ENCODE measurements around the gene DIP2B. TPM values are rescaled to one million over a fixed set of nuclear protein-coding genes. Genes with fewer than 3 reads are reported as not detected.

The DIP2B gene
- total RNA-seq, 3 donors from 2014 or later (not counting 1 experiment from before 2014, with no cell fraction given), result 17.2 to 23.2 (median 22.2) TPM

- Histone ChIP-seq H3K9me3 (ENCODE audit: control insufficient read depth, insufficient read depth, low read length) (no peaks in the 10 kb centered on the region), H3K4me1 (ENCODE audit: control insufficient read depth, insufficient read depth, low read length) (no peaks in the 10 kb centered on the region), H3K27ac (ENCODE audit: low read length) (no peak overlapping the region), H3K27me3 (ENCODE audit: control insufficient read depth, insufficient read depth, low read length) (no peaks in the 10 kb centered on the region), H3K4me3 (ENCODE audit: low read length) (no peak overlapping the region), H3K36me3 (ENCODE audit: control insufficient read depth, insufficient read depth, low read length) (no peaks in the 10 kb centered on the region)
- ATAC-seq, result no peak
- no peaks in the 10 kb centered on the region for H3K36me3 Mint-ChIP-seq
- TF ChIP-seq CTCF (IDR thresholded peaks at IDR 0.05), result no peak
- WGBS (ENCODE audit: insufficient coverage), result no CpG with 5 or more reads among the region's 1 CpG
- H3K9me3 Mint-ChIP-seq, result no peaks in the 10 kb centered on the region
- H3K27ac Mint-ChIP-seq, result peak overlapping the region in 1 of 2 donors; percentile 46
- no peak overlapping the region for H3K4me3 Mint-ChIP-seq
- H3K4me1 Mint-ChIP-seq, result peaks cover 31 to 37% of the 10 kb centered on the region in 2 donors
- intact Hi-C loops (cut with micrococcal nuclease), result no loop called here
- no peak for DNase-seq
- H3K27me3 Mint-ChIP-seq (ENCODE audit: low read depth in 2 of 2), result no peaks in the 10 kb centered on the region
Observed at GRCh38 chr12:50600364-50600763, 95.6 kb downstream of the DIP2B start.

GRCh38 chr12:50603817-50604639 is 99.2 kb downstream of the DIP2B start:
- intact Hi-C loops (cut with micrococcal nuclease), result no loop called here
- ATAC-seq, result no peak
- no peak overlapping the region for H3K4me3 ChIP-seq (ENCODE audit: low read length)
- TF ChIP-seq CTCF (IDR thresholded peaks at IDR 0.05), result no peak
- H3K27ac ChIP-seq (ENCODE audit: low read length), result no peak overlapping the region
- no peaks in the 10 kb centered on the region for H3K36me3 ChIP-seq (ENCODE audit: control insufficient read depth, insufficient read depth, low read length)
- peaks cover 19 to 41% of the 10 kb centered on the region in 2 donors for H3K4me1 Mint-ChIP-seq
- no peaks in the 10 kb centered on the region for H3K9me3 ChIP-seq (ENCODE audit: control insufficient read depth, insufficient read depth, low read length)
- H3K4me1 ChIP-seq (ENCODE audit: control insufficient read depth, insufficient read depth, low read length), result no peaks in the 10 kb centered on the region
- no peak overlapping the region for H3K4me3 Mint-ChIP-seq
- no peaks in the 10 kb centered on the region for H3K27me3 ChIP-seq (ENCODE audit: control insufficient read depth, insufficient read depth, low read length)
- no peaks in the 10 kb centered on the region for H3K36me3 Mint-ChIP-seq
- DNase-seq, result no peak
- H3K9me3 Mint-ChIP-seq, result no peaks in the 10 kb centered on the region
- 96% methylated on average over 2 of the region's 4 CpGs for WGBS (ENCODE audit: insufficient coverage)
- H3K27ac Mint-ChIP-seq, result no peak overlapping the region
- no peaks in the 10 kb centered on the region for H3K27me3 Mint-ChIP-seq (ENCODE audit: low read depth in 2 of 2)

- H3K27me3 Mint-ChIP-seq (ENCODE audit: low read depth in 2 of 2), result no peaks in the 10 kb centered on the region
- Histone ChIP-seq H3K9me3 (ENCODE audit: control insufficient read depth, insufficient read depth, low read length) (no peaks in the 10 kb centered on the region), H3K36me3 (ENCODE audit: control insufficient read depth, insufficient read depth, low read length) (no peaks in the 10 kb centered on the region), H3K27ac (ENCODE audit: low read length) (no peak overlapping the region), H3K4me1 (ENCODE audit: control insufficient read depth, insufficient read depth, low read length) (no peaks in the 10 kb centered on the region), H3K4me3 (ENCODE audit: low read length) (no peak overlapping the region), H3K27me3 (ENCODE audit: control insufficient read depth, insufficient read depth, low read length) (no peaks in the 10 kb centered on the region)
- no CpG with 5 or more reads among the region's 1 CpG for WGBS (ENCODE audit: insufficient coverage)
- DNase-seq, result no peak
- no peak for ATAC-seq
- intact Hi-C loops (cut with micrococcal nuclease), result no loop called here
- H3K4me3 Mint-ChIP-seq, result no peak overlapping the region
- no peak for TF ChIP-seq CTCF (IDR thresholded peaks at IDR 0.05)
- no peaks in the 10 kb centered on the region for H3K36me3 Mint-ChIP-seq
- H3K4me1 Mint-ChIP-seq, result peaks cover 23 to 40% of the 10 kb centered on the region in 2 donors
- no peaks in the 10 kb centered on the region for H3K9me3 Mint-ChIP-seq
- no peak overlapping the region for H3K27ac Mint-ChIP-seq
Observed at GRCh38 chr12:50604640-50604920, 99.8 kb downstream of the DIP2B start.

Measured in natural killer cell (primary cell).